Lower lobe of right lung (tissue), 2 donors: ENCODE measurements around the gene KLF9. TPM values are rescaled to one million over a fixed set of nuclear protein-coding genes. Genes with fewer than 3 reads are reported as not detected.

Experiments
- ATAC-seq, 2 donors: fragments of 200-7000 bp; cut with Tn5 transposase; one replicate each; pipeline ENCODE4 v1.9.1; 2020 to 2022; ENCODE audit warnings: mild to moderate bottlenecking in 2 of 2, moderate library complexity in 2 of 2
- DNase-seq: peaks from one replicate; pipeline ENCODE4 v3.0.0-alpha.2; 2020
- H3K27ac ChIP-seq: fragments of 200-600 bp; one replicate; pipeline ENCODE4 v1.8.0; 2022
- H3K27me3 ChIP-seq: fragments of 200-600 bp; one replicate; pipeline ENCODE4 v1.8.0; 2022; ENCODE audit warnings: low read depth
- H3K36me3 ChIP-seq: fragments of 200-600 bp; one replicate; pipeline ENCODE4 v1.8.0; 2022; ENCODE audit warnings: mild to moderate bottlenecking
- H3K4me1 ChIP-seq: fragments of 200-600 bp; one replicate; pipeline ENCODE4 v1.8.0; 2022
- H3K4me3 ChIP-seq: fragments of 200-600 bp; one replicate; pipeline ENCODE4 v1.8.0; 2022; ENCODE audit warnings: mild to moderate bottlenecking
- H3K9me3 ChIP-seq: fragments of 200-600 bp; one replicate; pipeline ENCODE4 v1.8.0; 2022
- intact Hi-C: fragments of 100-400 bp; cut with DNase I; formaldehyde crosslinking; loops from one replicate; pipeline ENCODE4 v1.11.0; 2022
- total RNA-seq: library from RNA; stranded (reverse); fragmentation: NEBNext Ultra II Directional; extraction: Animal tissue kit (Norgen Biotek cat#: 25700); gene quantifications from one replicate; pipeline ENCODE4 v1.2.1, GENCODE V29; 2021
- TF ChIP-seq, protein P1 (sequence below): fragments of 200-600 bp; IDR thresholded peaks from one replicate; pipeline ENCODE4 v1.8.0; 2022; ENCODE audit warnings: antibody characterized with exemption, mild to moderate bottlenecking
- donor health status: DM: no; HTN: yes; CAD: no; lungs with severe emphysema.

The KLF9 gene
- total RNA-seq, 1 donor from 2014 or later, result 76.9 TPM

DNA sequence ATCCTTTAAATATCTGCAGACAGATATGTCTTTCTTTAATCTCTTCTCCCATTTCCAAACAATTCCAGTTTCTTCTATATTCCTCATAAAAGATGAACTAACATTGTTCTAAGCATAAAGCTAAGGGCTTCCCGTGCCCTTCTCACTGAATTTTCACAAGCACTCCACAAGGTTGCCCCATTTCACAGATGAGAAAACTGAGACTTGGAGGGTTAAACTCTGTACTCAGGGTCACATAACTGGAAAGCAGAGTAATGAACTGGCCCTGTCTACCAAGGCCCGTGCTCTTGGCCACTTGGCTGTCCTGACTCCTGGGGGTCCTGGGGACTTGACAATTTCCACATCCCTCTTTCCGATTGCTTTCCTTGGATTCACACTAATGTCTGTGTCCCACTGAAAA is 25.3 kb downstream of the KLF9 start:
- TF ChIP-seq, protein P1, sequence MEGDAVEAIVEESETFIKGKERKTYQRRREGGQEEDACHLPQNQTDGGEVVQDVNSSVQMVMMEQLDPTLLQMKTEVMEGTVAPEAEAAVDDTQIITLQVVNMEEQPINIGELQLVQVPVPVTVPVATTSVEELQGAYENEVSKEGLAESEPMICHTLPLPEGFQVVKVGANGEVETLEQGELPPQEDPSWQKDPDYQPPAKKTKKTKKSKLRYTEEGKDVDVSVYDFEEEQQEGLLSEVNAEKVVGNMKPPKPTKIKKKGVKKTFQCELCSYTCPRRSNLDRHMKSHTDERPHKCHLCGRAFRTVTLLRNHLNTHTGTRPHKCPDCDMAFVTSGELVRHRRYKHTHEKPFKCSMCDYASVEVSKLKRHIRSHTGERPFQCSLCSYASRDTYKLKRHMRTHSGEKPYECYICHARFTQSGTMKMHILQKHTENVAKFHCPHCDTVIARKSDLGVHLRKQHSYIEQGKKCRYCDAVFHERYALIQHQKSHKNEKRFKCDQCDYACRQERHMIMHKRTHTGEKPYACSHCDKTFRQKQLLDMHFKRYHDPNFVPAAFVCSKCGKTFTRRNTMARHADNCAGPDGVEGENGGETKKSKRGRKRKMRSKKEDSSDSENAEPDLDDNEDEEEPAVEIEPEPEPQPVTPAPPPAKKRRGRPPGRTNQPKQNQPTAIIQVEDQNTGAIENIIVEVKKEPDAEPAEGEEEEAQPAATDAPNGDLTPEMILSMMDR, result no peak
- ATAC-seq, result peak in 1 of 2 donors; percentile 4
- H3K36me3 ChIP-seq, result peaks cover 26% of the 10 kb centered on the region
- H3K4me1 ChIP-seq, result peaks cover 80% of the 10 kb centered on the region
- H3K27me3 ChIP-seq, result no peaks in the 10 kb centered on the region
- H3K27ac ChIP-seq, result no peak overlapping the region
- no peak overlapping the region for H3K4me3 ChIP-seq
- H3K9me3 ChIP-seq, result no peaks in the 10 kb centered on the region
- intact Hi-C loops, result no loop called here
- DNase-seq, result no peak

GRCh38 chr9:70387663-70388062 is 26.8 kb downstream of the KLF9 start:
- ATAC-seq, result no peak
- H3K4me1 ChIP-seq, result peaks cover 74% of the 10 kb centered on the region
- peaks cover 26% of the 10 kb centered on the region for H3K36me3 ChIP-seq

GRCh38 chr9:70385426-70385825 is 29.0 kb downstream of the KLF9 start:
- TF ChIP-seq, protein P1, result no peak
- no peak overlapping the region for H3K4me3 ChIP-seq
- ATAC-seq (no peak), DNase-seq (no peak)
- H3K36me3 ChIP-seq, result peaks cover 26% of the 10 kb centered on the region
- intact Hi-C loops, result no loop called here
- H3K27me3 ChIP-seq, result no peaks in the 10 kb centered on the region
- no peaks in the 10 kb centered on the region for H3K9me3 ChIP-seq
- H3K27ac ChIP-seq, result no peak overlapping the region
- H3K4me1 ChIP-seq, result peaks cover 59% of the 10 kb centered on the region

More at GRCh38 chr9:70387663-70388062, 26.8 kb downstream of the KLF9 start:
- no peak for DNase-seq
- H3K9me3 ChIP-seq, result no peaks in the 10 kb centered on the region
- TF ChIP-seq, protein P1, result no peak
- H3K27me3 ChIP-seq, result no peaks in the 10 kb centered on the region
- intact Hi-C loops, result no loop called here
- H3K4me3 ChIP-seq, result no peak overlapping the region
- H3K27ac ChIP-seq, result no peak overlapping the region

DNA sequence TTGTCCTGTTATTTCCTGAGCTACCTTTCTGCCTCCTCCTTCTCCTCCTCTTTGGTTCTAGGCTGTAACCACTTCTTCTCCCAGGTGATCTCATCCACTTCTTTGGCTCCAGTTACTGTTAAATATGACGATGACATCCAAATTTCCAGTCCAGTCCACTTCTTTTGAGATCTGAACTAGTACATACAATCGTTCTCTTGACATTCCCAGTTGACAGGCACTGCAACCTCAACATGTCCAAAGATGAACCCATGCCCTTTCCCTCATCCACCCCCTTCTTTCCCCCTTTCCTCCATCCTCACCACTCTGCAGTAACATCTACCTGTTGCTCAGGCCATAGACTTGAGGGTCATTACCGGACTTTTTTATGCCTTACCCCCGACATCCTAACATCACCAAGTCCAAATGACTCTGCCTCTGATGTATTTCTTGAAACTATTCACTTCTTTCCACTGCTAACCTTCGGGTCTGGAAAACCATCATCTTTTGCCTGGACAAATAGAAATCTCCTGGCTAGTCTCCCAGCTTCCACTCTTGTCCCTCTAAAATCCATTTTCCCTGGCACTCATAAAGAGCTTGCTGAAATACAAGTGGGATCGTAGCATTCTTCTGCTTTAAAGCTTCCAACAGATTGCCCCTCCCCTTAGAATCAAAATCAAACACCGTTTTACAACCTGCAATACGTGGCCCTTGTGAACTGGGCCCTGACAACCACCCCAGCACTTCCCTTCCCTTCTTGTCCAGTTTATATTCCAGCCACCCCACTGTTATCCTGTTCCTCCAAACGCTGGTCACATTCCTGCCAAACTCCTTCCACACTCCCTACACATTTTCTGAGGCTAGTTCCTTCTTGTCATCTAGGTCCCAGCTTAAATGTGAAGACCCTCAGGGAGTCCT is 31.5 kb downstream of the KLF9 start:
- H3K9me3 ChIP-seq, result no peaks in the 10 kb centered on the region
- no peak overlapping the region for H3K27ac ChIP-seq
- intact Hi-C loops, result no loop called here
- H3K27me3 ChIP-seq, result no peaks in the 10 kb centered on the region
- H3K4me1 ChIP-seq, result peaks cover 36% of the 10 kb centered on the region
- H3K4me3 ChIP-seq, result no peak overlapping the region
- DNase-seq (no peak), ATAC-seq (peak in 1 of 2 donors; percentile 49)
- peaks cover 26% of the 10 kb centered on the region for H3K36me3 ChIP-seq
- TF ChIP-seq, protein P1, result no peak

- Histone ChIP-seq H3K27me3 (no peaks in the 10 kb centered on the region), H3K27ac (no peak overlapping the region), H3K4me1 (peaks cover 35% of the 10 kb centered on the region), H3K4me3 (no peak overlapping the region), H3K9me3 (no peaks in the 10 kb centered on the region), H3K36me3 (peaks cover 21% of the 10 kb centered on the region)
- intact Hi-C loops, result no loop called here
- peak in 1 of 2 donors; percentile 30 for ATAC-seq
- DNase-seq, result no peak
- TF ChIP-seq, protein P1, result no peak
Observed at GRCh38 chr9:70382046-70382708, 32.3 kb downstream of the KLF9 start.
